Stimulated activated CD8-positive, alpha-beta memory T cell treated with anti-CD3 and anti-CD28 coated beads, Interleukin-15, amount 100 ng/mL, for 24 hours (primary cell): Measurements from ENCODE around the gene CHP1.
"Not testable (repeated sequence)": the region's sequence is repeated elsewhere in the genome, so short reads cannot be mapped to it uniquely, and the experiment has no call there.

Source experiments
- DNase-seq: peaks from one replicate; pipeline ENCODE4 v3.0.0-alpha.2; 2020; ENCODE audit warnings: low read depth

CHP1 gene

DNA sequence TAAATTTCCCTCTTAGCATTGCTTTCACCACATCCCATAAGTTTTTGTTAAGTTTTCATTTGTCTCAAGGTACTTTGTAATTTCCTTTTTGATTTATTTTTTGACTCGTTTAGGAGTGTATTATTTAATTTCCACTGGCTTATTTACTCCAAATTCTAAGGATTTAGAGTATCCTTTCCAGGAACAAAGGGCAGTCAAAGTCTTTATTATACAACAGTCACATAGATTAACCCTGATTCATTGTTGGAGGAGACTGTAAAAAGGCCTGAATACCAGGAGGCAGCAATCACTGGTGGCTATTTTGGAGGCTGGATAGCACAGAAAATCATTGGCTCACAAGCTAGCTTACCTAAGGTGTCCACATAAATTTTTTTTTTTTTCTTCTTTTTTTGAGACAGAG lies 61.5 kb downstream of the CHP1 start:
- DNase-seq, result no peak

DNA sequence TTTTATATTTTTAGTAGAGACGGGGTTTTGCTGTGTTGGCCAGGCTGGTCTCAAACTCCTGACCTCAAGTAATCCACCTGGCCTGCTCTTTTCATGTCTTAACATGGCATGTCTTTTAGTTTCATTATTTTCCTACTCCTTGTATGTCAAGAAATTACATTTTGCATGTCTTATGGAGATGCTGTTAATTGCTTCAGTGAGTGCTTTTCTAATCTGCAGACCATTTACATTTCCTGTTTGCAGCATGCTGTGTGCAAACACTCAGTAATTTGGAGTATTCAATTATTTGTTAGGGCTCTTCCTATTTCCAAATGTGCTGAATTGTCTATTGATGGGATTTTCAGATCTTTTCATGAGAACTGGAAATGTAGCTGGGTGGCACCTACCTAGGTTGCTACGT lies 70.1 kb downstream of the CHP1 start:
- not testable (repeated sequence) for DNase-seq

DNA sequence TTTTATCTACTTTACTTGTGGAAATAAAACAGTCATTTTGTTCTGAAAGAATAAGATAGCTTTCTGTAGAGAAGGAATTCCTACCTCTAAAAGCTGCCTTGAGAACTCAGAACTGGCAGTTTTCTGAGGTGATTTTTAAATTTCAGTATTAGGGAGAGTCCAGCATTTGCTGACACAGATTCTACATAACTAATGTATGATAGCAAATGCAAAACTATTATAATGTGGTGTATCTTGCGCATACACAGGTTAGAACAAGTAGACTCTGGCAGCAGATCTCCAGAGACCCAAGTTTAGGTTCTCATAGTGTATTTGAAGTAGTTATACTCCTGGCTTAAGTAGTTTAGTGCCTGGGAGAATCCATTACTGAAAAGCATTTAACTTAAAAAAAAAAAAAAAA lies 70.5 kb downstream of the CHP1 start:
- DNase-seq, result no peak

DNA sequence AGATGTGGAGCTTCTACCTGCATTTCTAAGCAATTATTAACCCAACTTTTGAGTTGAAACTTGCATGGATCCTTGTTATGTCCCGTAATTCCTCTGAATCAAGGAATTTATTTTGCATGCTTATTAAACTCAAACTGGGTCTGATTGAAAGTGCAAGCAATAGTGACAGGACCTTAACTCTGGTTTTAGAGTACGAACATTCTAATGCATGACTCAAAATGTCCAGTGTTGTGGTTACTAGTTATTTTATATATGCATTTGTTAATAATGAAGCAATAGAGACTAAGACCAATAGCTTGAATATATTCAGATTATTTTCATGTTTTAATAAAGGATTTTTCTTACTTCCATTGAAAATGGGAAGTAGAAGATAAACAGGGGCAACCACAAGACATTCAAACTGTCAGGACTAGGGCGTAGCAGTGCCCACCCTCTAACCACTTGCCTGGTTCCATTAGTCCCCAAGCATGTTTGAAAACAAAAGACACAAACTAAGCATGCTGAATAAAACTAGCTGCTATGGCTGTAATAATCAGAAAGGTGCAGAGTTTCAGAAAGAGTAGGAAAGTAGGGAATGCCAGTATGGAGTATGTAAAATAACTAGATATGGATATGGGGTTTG lies 73.2 kb downstream of the CHP1 start:
- no peak for DNase-seq

DNA sequence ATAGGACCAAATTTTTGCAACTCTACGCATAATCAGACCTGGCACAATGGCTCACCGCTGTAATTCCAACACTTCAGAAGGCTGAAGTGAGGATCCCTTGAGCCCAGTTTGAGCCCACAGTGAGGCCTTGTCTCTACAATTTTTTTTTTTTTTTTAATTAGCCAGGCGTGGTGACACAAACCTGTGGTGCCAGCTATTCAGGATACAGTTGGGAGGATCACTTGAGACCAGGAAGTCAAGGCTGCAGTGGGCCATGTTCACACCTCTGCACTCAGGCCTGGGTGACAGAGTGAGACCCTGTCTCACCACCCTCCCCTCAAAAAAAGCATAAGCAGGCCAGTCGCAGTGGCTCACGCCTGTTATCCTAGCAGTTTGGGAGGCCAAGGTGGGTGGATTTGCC lies 76.6 kb downstream of the CHP1 start:
- no peak for DNase-seq

DNA sequence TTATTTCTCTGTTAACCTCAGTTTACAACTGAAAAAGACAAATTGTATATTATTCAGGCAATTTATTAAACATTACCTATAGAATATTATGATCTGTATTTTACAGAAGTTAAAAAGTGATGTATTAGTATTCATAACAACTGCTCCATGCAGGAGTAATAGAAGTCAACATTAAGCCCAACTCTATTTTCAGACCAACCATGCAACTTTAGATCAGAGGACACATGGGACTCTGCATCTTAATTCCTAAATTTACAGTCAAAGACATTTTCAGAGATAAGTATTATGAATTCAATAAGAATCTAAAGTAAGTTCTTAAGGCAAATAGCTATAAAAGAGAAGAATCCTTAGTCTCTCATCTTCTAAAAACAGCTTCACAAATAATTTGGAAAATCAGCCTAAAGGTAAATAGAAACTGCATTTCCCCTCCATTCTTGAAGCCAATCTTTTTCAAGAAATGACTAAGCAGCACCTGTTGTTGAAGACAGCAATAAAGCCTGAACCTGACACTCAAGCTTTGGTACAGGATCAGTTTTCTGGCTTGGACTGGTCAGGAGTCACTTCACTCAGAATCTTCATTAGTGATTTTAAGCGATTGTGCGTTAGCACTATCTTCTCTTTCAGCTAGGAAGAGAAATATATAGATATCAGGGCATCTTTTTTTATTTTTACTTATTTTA lies 78.3 kb downstream of the CHP1 start:
- no peak for DNase-seq

DNA sequence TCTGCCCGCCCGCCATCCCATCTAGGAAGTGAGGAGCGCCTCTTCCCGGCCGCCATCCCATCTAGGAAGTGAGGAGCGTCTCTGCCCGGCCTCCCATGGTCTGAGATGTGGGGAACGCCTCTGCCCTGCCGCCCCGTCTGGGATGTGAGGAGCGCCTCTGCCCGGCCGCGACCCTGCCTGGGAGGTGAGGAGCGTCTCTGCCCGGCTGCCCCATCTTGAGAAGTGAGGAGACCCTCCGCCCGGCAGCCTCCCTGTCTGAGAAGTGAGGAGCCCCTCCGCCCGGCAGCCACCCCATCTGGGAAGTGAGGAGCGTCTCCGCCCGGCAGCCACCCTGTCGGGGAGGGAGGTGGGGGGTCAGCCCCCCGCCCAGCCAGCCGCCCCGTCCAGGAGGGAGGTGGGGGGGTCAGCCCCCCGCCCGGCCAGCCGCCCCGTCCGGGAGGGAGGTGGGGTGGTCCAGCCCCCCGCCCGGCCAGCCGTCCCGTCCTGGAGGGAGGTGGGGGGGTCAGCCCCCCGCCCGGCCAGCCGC lies 89.8 kb downstream of the CHP1 start:
- not testable (repeated sequence) for DNase-seq

DNA sequence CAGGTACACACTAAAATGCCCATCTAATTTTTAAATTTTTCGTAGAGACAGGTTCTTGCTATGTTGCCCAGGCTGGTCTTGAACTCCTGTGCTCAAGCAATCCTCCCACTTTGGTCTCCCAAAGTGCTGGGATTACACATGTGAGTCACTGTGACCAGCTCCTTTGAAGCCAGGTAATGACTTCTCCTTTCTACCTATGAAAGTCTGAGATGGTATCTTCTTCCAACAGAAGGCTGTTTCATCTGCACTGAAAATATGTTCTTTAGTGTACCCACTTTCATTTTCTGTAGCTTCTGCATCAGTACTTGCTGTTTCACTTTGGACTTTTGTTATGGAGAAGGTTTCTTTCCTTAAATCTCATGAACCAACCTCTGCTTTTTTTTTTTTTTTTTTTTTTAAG lies 92.5 kb downstream of the CHP1 start:
- DNase-seq, result no peak

DNA sequence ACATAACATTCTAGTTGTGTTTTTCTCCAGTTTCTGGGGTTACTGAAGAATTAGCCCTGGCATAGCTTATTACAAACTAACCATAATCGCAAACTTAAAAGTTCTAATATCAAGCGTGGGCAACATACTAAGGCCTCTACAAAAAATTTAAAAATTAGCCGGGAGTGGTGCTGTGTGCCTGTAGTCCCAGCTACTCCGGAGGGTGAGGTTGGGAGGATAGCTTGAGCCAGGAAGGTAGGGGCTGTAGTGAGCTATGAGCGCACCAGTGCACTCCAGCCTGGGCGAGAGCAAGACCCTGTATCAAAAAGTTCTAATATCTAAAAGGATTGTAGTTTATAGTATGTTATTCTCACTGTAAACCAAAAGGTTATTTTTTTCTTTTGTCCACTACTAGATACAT lies 100.2 kb downstream of the CHP1 start:
- DNase-seq, result no peak
